Stimulated activated CD4-positive, alpha-beta T cell treated with anti-CD3 and anti-CD28 coated beads, TNF-alpha, amount 100 ng/mL, for 1 hour (primary cell): Measurements from ENCODE around the gene DACH1.
"Not testable (repeated sequence)": the region's sequence is repeated elsewhere in the genome, so short reads cannot be mapped to it uniquely, and the experiment has no call there.

Experiments
- DNase-seq, 3 donors: peaks; one replicate each; pipeline ENCODE4 v3.0.0-alpha.2; 2020; ENCODE audit warnings: low read depth in 3 of 3, low spot score in 1 of 3

The DACH1 gene

DNA sequence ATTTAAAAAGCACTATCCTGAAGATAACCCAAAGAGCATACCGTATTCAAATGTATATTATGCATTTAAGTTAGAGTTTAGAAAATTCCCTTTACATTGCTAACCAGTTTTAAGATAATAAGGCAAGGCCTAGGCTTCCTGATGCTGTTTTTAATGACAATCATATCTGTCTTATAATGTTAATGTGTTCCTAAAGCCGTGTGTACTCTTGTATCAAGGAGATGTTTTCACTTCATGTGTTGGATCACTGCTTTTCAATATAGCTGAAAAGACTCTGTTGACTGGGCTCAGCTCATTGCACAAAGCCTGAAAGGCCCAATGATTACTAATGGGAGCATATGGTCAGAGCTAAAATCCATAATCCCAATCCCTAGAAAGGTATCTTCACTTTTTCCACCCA is 81.6 kb downstream of the DACH1 start:
- no peak for DNase-seq

DNA sequence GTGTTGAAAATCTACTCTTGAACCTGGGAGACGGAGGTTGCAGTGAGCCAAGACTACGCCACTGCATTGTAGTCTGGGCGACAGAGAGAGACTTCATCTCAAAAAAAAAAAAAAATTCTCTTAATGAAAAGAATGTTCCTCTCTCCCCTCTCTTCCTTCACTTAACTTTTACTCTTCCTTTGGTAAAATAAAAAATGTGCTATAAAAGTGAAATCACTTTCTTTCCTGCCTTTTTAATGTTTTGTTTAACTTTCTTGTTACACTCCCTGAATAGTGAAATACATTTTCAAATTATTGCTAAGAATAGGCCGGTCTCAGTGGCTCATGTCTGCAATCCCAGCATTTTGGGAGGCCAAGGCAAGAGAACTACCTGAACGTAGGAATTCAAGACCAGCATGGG is 86.5 kb downstream of the DACH1 start:
- DNase-seq = no peak

DNA sequence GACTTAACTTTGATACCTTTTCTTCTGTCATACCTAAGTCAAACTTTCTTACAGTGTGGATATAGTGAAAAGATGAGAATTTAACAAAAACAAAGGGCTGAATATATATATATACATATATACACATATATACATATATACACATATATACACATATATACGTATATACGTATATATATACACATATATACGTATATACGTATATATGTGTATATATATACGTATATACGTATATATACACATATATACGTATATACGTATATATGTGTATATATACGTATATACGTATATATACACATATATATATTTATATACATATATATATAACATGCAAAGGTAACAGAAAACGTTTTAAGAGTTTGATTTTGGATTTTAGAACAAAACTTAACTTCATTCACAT is 88.0 kb downstream of the DACH1 start:
- DNase-seq = not testable (repeated sequence)

DNA sequence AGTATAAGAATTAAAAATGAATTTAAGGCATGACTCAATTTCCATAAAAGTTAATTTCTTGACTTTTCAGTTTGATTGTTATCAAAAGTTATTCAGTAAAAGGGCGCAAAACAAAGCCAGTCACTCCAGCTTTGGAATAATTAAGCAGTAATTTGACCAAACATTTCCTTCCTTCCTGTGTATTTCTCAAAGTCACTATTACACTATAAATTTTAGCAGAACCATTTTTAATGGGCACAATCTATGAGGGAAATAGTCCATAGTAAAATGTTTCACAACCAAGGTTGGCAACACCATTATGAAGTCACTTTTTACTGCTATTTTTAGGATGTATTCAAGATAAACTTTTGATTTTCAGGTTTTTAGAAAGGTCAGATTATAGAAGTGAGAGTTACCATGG is 91.0 kb downstream of the DACH1 start:
- no peak for DNase-seq

DNA sequence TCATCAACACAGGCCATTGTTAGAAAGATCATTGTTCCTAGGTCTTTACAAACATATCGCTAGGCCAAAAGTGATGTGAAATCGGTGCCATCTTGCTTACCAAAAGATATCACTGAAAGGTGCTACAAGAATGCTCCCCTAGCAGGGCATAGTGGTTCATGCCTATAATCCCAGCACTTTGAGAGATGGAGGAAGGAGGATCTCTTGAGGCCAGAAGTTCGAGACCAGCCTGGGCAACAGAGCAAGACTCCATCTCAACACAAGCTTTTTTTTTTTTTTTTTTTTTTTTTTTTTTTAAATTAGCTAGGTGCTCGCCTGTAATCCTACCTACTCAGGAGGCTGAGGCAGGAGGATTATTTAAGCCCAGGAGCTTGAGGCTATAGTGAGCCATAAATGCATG is 92.1 kb downstream of the DACH1 start:
- DNase-seq = no peak

DNA sequence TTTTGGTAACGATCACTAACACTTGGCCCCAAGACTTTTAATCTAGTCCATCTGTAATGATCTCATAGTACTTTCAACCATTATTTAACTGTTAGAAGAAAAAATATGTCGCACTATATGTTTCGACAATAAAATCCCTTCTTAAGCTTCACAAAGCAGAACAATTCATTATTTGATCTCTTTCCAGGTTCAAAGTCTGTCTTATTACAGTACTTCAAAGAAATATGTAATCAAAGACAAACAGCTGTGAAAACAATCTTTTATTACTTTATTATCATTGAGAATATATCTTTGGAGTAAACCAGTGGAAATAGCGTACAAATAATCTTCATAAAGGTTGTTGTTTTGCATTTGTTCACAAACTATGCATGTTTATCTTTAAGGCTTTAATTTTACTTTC is 93.5 kb downstream of the DACH1 start:
- DNase-seq = no peak

DNA sequence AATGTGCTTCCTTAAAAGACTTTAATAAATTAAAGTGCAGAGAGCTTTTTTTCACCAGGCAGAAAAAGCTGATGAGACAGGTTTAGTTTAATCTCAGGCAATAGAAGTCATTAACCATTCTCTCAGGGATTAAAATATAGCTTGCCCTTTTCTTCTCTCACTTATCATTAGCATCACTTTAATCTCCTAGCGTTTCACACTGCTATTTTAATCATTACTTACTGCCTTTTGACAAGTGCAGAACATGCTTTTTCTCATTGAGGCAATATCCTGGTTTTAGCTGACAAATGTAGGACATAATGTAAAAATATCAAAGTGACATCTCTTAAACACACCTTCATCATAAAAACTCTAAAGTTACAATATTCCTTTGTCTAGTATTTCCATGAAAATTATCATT is 94.6 kb downstream of the DACH1 start:
- no peak for DNase-seq

DNA sequence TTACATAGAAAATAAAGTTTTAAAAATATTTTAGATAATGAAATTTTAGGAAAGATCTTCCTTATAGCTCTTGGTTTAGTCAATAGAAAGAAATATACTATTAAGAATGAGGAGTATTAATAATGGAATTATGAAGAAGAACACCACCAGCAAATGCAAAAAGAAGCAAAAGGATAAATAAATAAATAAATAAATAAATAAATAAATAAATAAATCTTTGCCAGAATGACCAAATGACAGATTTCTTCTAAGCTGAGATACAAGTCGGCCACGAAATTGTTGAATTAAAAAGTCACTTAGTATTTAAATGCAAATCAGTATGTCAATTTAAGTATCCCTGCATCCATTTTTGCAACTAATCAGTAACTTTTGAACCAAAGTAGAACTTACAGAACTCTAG is 95.9 kb downstream of the DACH1 start:
- DNase-seq = no peak

DNA sequence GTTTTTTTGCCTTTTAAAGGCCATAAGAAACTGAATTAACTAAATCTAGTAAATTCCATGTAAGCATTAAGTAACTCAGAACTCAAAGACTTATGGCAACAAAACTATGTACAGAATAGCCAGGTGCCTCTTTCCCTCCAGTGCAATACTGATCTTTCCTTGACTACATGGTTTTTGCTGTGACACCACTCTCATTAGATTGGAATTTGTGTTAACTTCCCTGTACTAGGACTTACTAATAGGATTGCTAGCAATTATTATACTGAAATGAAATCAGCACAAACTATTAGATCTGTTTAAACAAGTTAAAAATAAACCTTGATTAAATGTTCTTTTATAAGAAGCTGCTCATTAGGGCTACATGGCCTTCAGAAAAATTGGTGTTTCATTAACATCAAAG is 96.3 kb downstream of the DACH1 start:
- DNase-seq = no peak

DNA sequence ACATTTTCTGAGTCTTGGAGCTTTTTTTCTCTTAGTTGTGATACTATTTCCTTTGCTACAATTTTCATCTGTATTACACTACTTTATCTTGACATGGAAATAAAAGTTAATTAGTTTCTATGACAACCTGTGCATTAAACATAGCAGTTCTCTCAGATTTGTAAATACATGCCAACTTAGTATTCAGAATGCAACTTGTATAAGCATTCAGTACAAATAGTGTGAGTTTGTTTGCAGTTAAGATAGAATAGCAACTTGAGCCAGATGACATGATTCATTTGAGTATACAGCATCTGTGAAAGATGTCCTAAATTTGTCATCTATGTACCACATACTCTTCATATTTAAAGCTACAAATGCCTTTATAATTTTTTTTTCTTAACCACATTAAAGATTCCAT is 98.1 kb downstream of the DACH1 start:
- DNase-seq = no peak

DNA sequence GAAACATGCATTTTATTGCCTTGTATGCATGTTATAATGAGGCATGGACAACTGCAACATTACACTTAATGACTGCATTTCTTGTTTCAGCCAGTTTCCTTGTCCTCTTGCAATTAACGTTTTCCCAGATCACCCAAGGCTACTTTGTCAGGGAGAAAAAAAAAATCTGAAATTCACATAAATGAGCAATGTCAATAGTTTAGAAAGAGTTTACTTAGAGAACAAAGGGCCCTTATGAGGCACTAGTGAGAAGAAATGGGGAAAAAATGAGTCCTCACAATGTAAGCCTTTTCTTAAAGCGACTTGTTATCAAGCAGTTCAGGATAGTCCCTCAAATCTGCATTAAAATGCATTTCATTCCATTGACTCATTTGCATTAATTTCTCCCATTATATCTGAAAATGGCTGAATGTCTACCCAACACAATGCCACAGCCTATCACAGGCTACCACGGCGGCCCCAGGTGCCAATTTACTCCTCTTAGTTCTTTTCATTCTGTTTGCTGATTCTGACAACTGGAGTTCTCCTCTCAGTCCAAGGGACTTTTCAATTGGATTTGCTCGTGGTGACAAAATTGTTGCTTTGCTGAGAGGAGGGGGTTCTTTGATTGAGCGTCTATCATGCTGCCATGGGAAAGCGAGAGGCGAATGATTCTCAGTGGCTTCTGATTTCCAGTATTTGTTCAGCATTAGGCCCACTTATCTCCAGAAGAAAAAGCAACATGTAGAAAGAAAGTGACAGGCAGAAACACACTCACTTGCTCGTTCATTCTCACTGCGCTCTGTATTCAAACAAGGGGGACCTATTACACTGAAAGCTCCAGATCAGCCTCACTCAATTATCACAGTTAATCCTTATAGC is 107.1 kb downstream of the DACH1 start:
- no peak for DNase-seq

DNA sequence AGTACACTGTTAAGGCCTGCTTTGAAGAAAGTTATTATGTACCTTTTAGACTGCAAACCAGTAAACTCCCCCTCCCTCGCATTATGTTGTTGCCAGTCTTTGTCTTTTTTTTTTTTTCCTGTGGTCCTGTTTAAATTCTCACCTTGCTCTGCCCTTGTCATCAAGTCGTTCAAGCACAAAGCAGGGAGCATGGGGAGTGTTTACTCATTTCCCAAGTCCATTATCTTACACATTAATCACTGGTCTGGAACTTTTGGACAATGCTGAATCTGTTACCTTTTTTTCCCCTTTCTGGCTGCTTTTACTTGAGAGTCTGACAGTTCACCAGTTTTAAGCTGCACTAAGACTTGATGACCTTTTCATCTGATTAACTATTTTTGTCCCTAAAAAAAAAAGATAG is 108.2 kb downstream of the DACH1 start:
- no peak for DNase-seq

DNA sequence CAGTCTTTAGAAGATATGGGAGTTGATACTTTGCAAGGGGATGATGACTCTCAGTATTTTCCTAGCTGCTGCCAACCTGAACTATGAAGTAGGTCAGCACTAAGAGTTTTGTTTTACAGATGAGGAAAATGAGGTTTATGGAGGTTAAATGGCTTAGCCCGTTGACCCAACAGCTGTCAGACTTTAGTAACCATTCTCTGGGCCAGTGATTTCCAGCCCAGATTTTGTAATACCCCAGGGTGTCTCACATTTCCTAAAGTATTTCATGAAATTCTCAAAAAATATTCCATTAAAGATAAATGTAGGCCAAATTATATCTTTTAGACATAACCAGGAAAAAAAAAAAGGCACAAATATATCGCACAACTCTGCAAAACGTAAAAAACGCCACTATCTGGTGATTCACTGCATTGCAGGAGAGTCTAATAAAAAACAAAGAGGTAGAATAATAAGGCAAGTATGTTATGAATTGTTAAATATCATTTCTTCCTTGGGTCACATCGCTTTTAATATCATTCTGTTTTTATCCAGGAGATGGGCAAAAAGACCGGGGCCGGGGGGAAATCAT is 112.5 kb downstream of the DACH1 start:
- DNase-seq = no peak

DNA sequence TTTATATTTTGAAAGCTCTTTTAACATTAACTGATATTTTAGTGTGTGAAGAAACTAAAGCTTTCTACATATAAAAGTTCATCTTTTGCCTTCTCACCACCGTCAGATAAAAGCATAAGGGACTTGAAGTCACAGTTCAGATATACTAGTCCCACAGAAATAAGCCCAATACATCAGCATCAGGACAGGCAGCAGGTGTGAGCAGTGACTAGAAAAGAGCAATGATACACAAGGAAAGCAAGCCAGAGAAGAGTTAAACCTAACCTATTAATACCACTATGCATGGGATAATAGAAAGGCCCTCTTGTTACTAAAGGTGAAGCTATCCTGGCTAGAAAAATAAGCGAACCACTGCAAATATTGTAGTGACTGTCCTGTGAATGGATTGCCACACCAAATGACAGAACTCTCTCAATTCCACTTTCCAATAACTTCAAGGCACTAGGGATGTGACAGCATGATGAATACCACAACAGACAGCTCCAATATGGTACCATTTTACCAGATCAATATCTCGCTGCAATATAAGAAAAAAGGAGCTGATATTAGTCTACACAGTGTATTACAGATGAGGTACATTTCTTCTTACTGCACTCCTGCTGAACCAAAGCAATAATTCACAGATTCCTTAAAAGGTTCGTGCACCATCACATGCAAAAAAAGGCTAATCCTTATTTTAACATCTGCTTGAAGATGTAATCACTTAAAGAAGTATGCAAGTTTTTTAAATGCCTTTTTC is 114.1 kb downstream of the DACH1 start:
- no peak for DNase-seq

DNA sequence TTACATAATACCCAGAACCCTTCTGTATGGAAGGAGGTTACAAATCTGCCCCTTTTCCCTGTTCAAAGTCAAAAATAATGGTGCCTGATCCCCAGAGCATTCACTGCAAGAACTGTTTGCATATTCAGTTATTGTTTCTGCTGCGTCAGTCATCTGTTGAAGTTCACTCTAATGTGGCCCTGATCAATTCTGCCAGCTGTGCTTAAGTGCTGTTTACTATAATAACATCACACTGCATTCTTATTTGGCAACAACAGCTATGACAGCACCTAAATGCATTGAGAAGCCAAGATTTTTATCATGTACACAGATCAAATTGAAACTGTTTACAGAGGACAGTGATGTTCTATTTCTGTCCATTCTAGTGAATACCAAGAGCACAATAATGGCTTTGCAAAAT is 115.9 kb downstream of the DACH1 start:
- DNase-seq = no peak

DNA sequence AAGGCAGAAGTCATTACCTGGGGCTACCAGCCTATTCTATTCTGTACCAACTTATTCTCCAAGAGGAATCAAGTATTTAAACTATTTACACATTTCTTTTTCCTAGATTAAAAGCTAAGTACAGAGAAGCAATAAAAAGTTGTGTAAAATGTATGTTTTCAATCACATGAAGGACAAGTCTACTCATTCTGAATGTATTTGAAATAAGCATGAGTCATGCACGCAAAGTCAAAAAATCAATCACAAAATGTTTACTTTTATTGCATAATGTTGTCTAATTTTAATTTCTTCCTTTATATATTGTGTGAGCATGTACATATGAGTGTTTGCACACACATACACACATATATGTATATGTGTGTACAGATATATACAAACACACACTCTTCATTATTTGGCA is 136.7 kb downstream of the DACH1 start:
- DNase-seq = no peak

DNA sequence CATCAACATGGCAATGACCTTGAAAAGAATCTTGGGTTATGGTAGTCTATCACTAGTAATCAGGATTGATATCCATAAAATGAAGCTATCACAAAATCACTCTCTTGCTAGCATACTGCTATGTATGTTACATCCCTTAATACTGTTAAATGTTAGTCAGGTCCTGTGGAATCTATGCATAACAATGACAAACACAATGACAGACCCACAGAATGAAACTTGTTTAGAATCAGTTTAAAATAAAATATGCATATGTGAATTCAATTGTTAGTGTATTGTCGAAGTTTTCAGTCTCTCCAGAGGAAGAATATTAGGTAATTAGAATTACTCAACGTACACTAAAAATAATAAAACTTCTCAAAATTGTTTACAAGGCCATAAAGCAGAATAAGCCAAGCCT is 137.6 kb downstream of the DACH1 start:
- no peak for DNase-seq

DNA sequence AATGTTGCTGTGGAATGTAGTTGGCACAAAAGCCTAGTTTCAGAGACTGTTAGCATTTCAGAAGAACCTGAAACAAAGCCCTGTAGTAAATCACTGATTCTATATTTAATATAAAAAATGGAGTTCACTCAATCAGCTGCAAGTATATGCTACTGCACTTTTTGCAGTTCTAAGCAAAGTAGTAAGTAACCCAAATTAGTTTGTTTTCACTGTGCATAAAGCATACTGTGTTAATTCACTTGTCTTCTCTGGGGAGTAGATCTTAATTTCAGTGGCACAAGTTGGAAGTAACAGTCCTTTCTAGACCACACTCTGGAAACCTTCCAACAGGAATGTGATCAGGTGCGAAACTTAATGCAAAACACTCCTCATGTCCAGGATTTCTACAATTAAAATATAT is 139.3 kb downstream of the DACH1 start:
- no peak for DNase-seq

DNA sequence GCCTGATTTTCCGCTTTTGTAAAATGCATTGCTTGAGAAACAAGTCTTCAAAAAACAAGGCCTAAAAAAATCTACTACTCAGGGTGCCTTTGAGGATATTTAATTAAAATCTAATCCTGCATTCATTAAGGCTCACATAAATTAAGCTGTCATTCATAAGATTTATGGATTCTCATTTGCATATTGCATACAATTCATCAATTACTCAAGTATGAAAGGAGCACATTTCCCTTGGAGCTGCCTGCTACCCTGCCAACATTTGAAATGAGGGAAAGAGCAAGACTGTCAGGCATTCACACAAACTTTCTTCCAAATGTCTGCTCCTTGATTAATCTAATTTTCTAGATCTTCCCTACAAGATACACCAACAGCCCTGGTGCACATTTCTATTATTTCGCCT is 140.0 kb downstream of the DACH1 start:
- no peak for DNase-seq

DNA sequence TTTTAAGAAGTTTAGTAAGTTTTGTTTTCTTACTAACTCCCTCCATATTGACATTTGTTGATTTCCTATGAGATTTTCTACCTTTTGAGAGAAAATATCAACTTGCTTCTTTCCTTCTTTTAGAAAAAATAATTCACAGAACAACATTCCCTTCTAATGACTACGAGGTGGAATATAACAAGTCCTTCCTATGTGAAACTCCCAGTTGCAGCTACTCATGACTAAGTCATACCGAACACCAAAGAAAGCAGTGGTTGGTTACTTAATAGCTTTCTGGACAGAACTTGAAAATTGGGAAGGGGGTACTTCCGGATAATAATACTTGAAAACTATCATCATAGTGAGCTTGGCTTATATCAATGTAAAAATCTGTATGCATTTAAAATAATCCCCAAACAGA is 144.8 kb downstream of the DACH1 start:
- no peak for DNase-seq

DNA sequence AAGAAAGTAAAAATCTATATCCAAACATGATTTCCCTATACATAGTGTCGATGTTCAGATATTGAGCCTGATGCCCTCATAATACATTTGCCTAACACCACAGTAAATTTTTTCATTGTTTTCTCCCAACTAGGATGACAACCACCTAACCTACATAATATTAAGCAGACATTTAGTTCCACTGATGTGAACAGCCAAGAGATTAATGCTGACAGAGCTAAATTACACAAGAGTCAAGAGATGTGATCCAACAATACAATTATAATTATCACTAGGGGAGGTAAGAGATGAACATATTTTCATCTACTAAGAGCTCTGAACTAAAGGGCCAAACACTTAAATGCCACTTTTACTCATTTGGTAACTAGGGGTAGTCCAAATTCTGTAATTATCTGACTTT is 145.9 kb downstream of the DACH1 start:
- DNase-seq = no peak

DNA sequence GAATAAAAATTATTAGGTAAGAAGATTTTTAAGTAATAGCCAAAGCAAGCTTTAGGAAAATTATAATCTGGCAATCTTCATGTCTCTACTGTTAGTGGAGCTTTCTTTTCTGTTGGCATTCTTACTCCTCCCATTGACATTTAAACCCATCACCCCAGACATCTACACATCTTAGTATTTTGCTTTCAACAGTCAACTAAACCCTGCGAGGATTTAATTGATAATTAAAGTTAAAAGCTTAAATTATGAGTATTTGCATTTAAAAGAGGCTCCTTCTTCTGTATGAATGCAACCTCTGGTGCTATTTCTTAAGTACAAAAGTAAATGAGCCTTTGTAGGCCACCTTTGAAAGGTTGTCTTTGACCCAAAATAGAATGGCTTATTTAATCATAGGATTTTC is 148.1 kb downstream of the DACH1 start:
- DNase-seq = no peak
